Adipocyte (in vitro differentiated cells): ENCODE measurements around the gene RECQL5.
A peak's percentile ranks its signal among the peaks of the same experiment; 100 is the strongest.

Experiments used
- DNase-seq: peaks from one replicate; pipeline ENCODE4 v3.0.0-alpha.2; 2015; ENCODE audit warnings: low read depth
- H3K27me3 ChIP-seq: replicated peaks from 2 replicates; pipeline ENCODE4 v1.7.0; 2013; ENCODE audit warnings: mild to moderate bottlenecking, low read length, moderate library complexity; ENCODE audit not compliant: control insufficient read depth, insufficient read depth
- H3K36me3 ChIP-seq: 2 replicates; pipeline ENCODE4 v1.7.0; 2013; ENCODE audit warnings: low read length, mild to moderate bottlenecking, moderate library complexity; ENCODE audit not compliant: control insufficient read depth, insufficient read depth, severe bottlenecking
- H3K4me1 ChIP-seq: 2 replicates; pipeline ENCODE4 v1.7.0; 2013; ENCODE audit warnings: mild to moderate bottlenecking, low read length, moderate library complexity; ENCODE audit not compliant: control insufficient read depth, insufficient read depth
- H3K4me3 ChIP-seq: 2 replicates; pipeline ENCODE4 v1.7.0; 2013; ENCODE audit warnings: mild to moderate bottlenecking, low read length, moderate library complexity
- H3K9ac ChIP-seq: 2 replicates; pipeline ENCODE4 v1.7.0; 2013; ENCODE audit warnings: mild to moderate bottlenecking, low read length, moderate library complexity
- H3K9me3 ChIP-seq: 2 replicates; pipeline ENCODE4 v1.7.0; 2013; ENCODE audit warnings: mild to moderate bottlenecking, low read length, moderate library complexity; ENCODE audit not compliant: control insufficient read depth

RECQL5 gene

GRCh38 chr17:75695830-75696271 lies 28.9 kb upstream of the RECQL5 start:
- Histone ChIP-seq H3K4me1 (peaks cover 55% of the 10 kb centered on the region), H3K9ac (no peak overlapping the region), H3K4me3 (no peak overlapping the region), H3K36me3 (peaks cover 44% of the 10 kb centered on the region), H3K9me3 (no peaks in the 10 kb centered on the region), H3K27me3 (no peaks in the 10 kb centered on the region)
- no peak for DNase-seq

- H3K36me3 ChIP-seq = peaks cover 44% of the 10 kb centered on the region
- peaks cover 49% of the 10 kb centered on the region for H3K4me1 ChIP-seq
- H3K9ac ChIP-seq = no peak overlapping the region
- no peaks in the 10 kb centered on the region for H3K27me3 ChIP-seq
- H3K4me3 ChIP-seq = no peak overlapping the region
- H3K9me3 ChIP-seq = no peaks in the 10 kb centered on the region
- DNase-seq = peak; percentile 29
These were observed 28.3 kb upstream of the RECQL5 start for GRCh38 chr17:75695141-75695829.

GRCh38 chr17:75694536-75694935 lies 27.6 kb upstream of the RECQL5 start:
- H3K9me3 ChIP-seq = no peaks in the 10 kb centered on the region
- peaks cover 43% of the 10 kb centered on the region for H3K4me1 ChIP-seq
- no peak for DNase-seq
- H3K36me3 ChIP-seq = peaks cover 39% of the 10 kb centered on the region
- H3K9ac ChIP-seq = peak overlapping the region; percentile 59
- H3K27me3 ChIP-seq = no peaks in the 10 kb centered on the region
- H3K4me3 ChIP-seq = no peak overlapping the region

- Histone ChIP-seq H3K9ac (peak overlapping the region; percentile 59), H3K4me3 (no peak overlapping the region), H3K9me3 (no peaks in the 10 kb centered on the region), H3K27me3 (no peaks in the 10 kb centered on the region), H3K36me3 (peaks cover 39% of the 10 kb centered on the region), H3K4me1 (peaks cover 41% of the 10 kb centered on the region)
- DNase-seq = peak; percentile 97
These were observed 26.8 kb upstream of the RECQL5 start for GRCh38 chr17:75693500-75694481.

- Histone ChIP-seq H3K9me3 (no peaks in the 10 kb centered on the region), H3K9ac (peak overlapping the region; percentile 27), H3K27me3 (no peaks in the 10 kb centered on the region), H3K4me3 (no peak overlapping the region), H3K36me3 (peaks cover 39% of the 10 kb centered on the region), H3K4me1 (peaks cover 49% of the 10 kb centered on the region)
- no peak for DNase-seq
These were observed 26.0 kb upstream of the RECQL5 start for GRCh38 chr17:75692976-75693375.

GRCh38 chr17:75691801-75692626 lies 25.1 kb upstream of the RECQL5 start:
- Histone ChIP-seq H3K9ac (no peak overlapping the region), H3K4me1 (peaks cover 46% of the 10 kb centered on the region), H3K9me3 (no peaks in the 10 kb centered on the region), H3K27me3 (no peaks in the 10 kb centered on the region), H3K36me3 (peaks cover 35% of the 10 kb centered on the region), H3K4me3 (no peak overlapping the region)
- no peak for DNase-seq

GRCh38 chr17:75691371-75691791 lies 24.4 kb upstream of the RECQL5 start:
- Histone ChIP-seq H3K36me3 (peaks cover 35% of the 10 kb centered on the region), H3K4me1 (peaks cover 46% of the 10 kb centered on the region), H3K9ac (no peak overlapping the region), H3K27me3 (no peaks in the 10 kb centered on the region), H3K4me3 (no peak overlapping the region), H3K9me3 (no peaks in the 10 kb centered on the region)
- no peak for DNase-seq

GRCh38 chr17:75689441-75689873 lies 22.5 kb upstream of the RECQL5 start:
- no peak overlapping the region for H3K9ac ChIP-seq
- peaks cover 53% of the 10 kb centered on the region for H3K4me1 ChIP-seq
- no peak overlapping the region for H3K4me3 ChIP-seq
- H3K9me3 ChIP-seq = no peaks in the 10 kb centered on the region
- H3K36me3 ChIP-seq = peaks cover 20% of the 10 kb centered on the region
- H3K27me3 ChIP-seq = no peaks in the 10 kb centered on the region
- DNase-seq = no peak

- peaks cover 21% of the 10 kb centered on the region for H3K36me3 ChIP-seq
- no peaks in the 10 kb centered on the region for H3K27me3 ChIP-seq
- no peak overlapping the region for H3K9ac ChIP-seq
- DNase-seq = peak; percentile 72
- peaks cover 53% of the 10 kb centered on the region for H3K4me1 ChIP-seq
- no peak overlapping the region for H3K4me3 ChIP-seq
- H3K9me3 ChIP-seq = no peaks in the 10 kb centered on the region
These were observed 21.4 kb upstream of the RECQL5 start for GRCh38 chr17:75688209-75688825.

- DNase-seq = peak; percentile 52
- Histone ChIP-seq H3K9ac (no peak overlapping the region), H3K4me1 (peaks cover 46% of the 10 kb centered on the region), H3K27me3 (no peaks in the 10 kb centered on the region), H3K9me3 (no peaks in the 10 kb centered on the region), H3K4me3 (no peak overlapping the region), H3K36me3 (peaks cover 11% of the 10 kb centered on the region)
These were observed 18.5 kb upstream of the RECQL5 start for GRCh38 chr17:75685499-75685898.
